Prostate gland (tissue), 2 donors: ENCODE results near the gene ZNF879. TPM values are rescaled to one million over a fixed set of nuclear protein-coding genes. Genes with fewer than 3 reads are reported as not detected.

Experiments
- DNase-seq: peaks from one replicate; pipeline ENCODE4 v3.0.0-alpha.2; 2019; ENCODE audit warnings: low spot score
- H3K27ac ChIP-seq, 2 donors: fragments of 200-600 bp; sonication (generic); 2 replicates each; pipeline ENCODE4 v1.5.1; 2017 to 2019
- H3K27me3 ChIP-seq: fragments of 200-600 bp; sonication (generic); replicated peaks from 2 replicates; pipeline ENCODE4 v1.5.1; 2019; ENCODE audit not compliant: insufficient read depth
- H3K36me3 ChIP-seq, 2 donors: fragments of 200-600 bp; sonication (generic); 1 replicate in 1 of 2; 2 replicates in 1 of 2; pipeline versions ENCODE4 v1.5.1 to v1.8.1; 2017 to 2019
- H3K4me1 ChIP-seq: fragments of 200-600 bp; sonication (generic); replicated peaks from 2 replicates; pipeline ENCODE4 v1.5.1; 2019
- H3K4me3 ChIP-seq, 2 donors: fragments of 200-600 bp; sonication (generic); 2 replicates each; pipeline ENCODE4 v1.5.1; 2017 to 2019
- H3K9me3 ChIP-seq: fragments of 200-600 bp; sonication (generic); 2 replicates; pipeline ENCODE4 v1.5.1; 2017
- CTCF ChIP-seq, 4 experiments: fragments of 200-600 bp in 2 of 4; fragments of 450-650 bp in 2 of 4; sonication (generic) in 2 of 4; IDR thresholded peaks; 1 replicate in 3 of 4; 2 replicates in 1 of 4; pipeline ENCODE4 v1.5.1; 2016 to 2019; ENCODE audit warnings: antibody characterized with exemption in 4 of 4, mild to moderate bottlenecking in 2 of 4, moderate library complexity in 2 of 4
- POLR2A ChIP-seq: fragments of 450-650 bp; IDR thresholded peaks from one replicate; pipeline ENCODE4 v1.6.1; 2016; ENCODE audit warnings: antibody characterized with exemption, mild to moderate bottlenecking
- POLR2AphosphoS5 ChIP-seq: sonication (generic); formaldehyde crosslinking; IDR thresholded peaks from one replicate; pipeline ENCODE4 v1.6.1; 2017; ENCODE audit warnings: antibody characterized with exemption
- WGBS: methylation state at CpG from one replicate; pipeline ENCODE4 v1.1.5; 2018; 5-methylcytosine and 5-hydroxymethylcytosine counted together
- intact Hi-C: fragments of 100-400 bp; cut with DNase I; formaldehyde crosslinking; loops from one replicate; pipeline ENCODE4 v1.14.2; 2022
- total RNA-seq, 2 donors: library from RNA; depleted of rRNA; stranded (reverse); fragments of >200 nt; gene quantifications; one replicate each; pipeline ENCODE4 v1.1.0, GENCODE V29; 2016

ZNF879 gene
- total RNA-seq, 2 donors from 2014 or later = 6.6 to 18.1 TPM

GRCh38 chr5:179054036-179054785 is 30.6 kb downstream of the ZNF879 start:
- no peaks in the 10 kb centered on the region for H3K9me3 ChIP-seq

GRCh38 chr5:179054876-179055275 is 31.3 kb downstream of the ZNF879 start:
- Histone ChIP-seq H3K4me3 (no peak overlapping the region), H3K27ac (no peak overlapping the region), H3K9me3 (no peaks in the 10 kb centered on the region), H3K36me3 (no peaks in the 10 kb centered on the region), H3K4me1 (no peaks in the 10 kb centered on the region), H3K27me3 (no peaks in the 10 kb centered on the region)
- WGBS = 84% methylated on average over 10 of the region's 10 CpGs
- intact Hi-C loops = no loop called here
- TF ChIP-seq CTCF (IDR thresholded peaks at IDR 0.05) = no peak
- TF ChIP-seq POLR2AphosphoS5 = no peak
- TF ChIP-seq POLR2A = no peak
- DNase-seq = no peak

More at GRCh38 chr5:179054036-179054785, 30.6 kb downstream of the ZNF879 start:
- no peak overlapping the region for H3K27ac ChIP-seq
- no peaks in the 10 kb centered on the region for H3K4me1 ChIP-seq
- WGBS = 88% methylated on average over 15 of the region's 15 CpGs
- no peaks in the 10 kb centered on the region for H3K36me3 ChIP-seq
- H3K27me3 ChIP-seq = no peaks in the 10 kb centered on the region
- TF ChIP-seq CTCF (IDR thresholded peaks at IDR 0.05) (no peak), POLR2AphosphoS5 (no peak), POLR2A (no peak)
- DNase-seq = no peak
- H3K4me3 ChIP-seq = no peak overlapping the region
- intact Hi-C loops = no loop called here

- no peaks in the 10 kb centered on the region for H3K36me3 ChIP-seq
- no peak overlapping the region for H3K27ac ChIP-seq
- H3K4me1 ChIP-seq = no peaks in the 10 kb centered on the region
- TF ChIP-seq POLR2A (no peak), CTCF (IDR thresholded peaks at IDR 0.05) (no peak), POLR2AphosphoS5 (no peak)
- no peak overlapping the region for H3K4me3 ChIP-seq
- intact Hi-C loops = no loop called here
- no peaks in the 10 kb centered on the region for H3K27me3 ChIP-seq
- WGBS = 42% methylated on average over 3 of the region's 3 CpGs
- H3K9me3 ChIP-seq = no peaks in the 10 kb centered on the region
- no peak for DNase-seq
Observed at GRCh38 chr5:179055436-179055835, 31.8 kb downstream of the ZNF879 start.

- DNase-seq = no peak
- Histone ChIP-seq H3K27ac (no peak overlapping the region), H3K4me1 (no peaks in the 10 kb centered on the region), H3K36me3 (no peaks in the 10 kb centered on the region), H3K4me3 (no peak overlapping the region), H3K9me3 (no peaks in the 10 kb centered on the region), H3K27me3 (no peaks in the 10 kb centered on the region)
- TF ChIP-seq CTCF (IDR thresholded peaks at IDR 0.05) = no peak
- intact Hi-C loops = no loop called here
- 59% methylated on average over 9 of the region's 9 CpGs for WGBS
Observed at GRCh38 chr5:179055841-179056240, 32.2 kb downstream of the ZNF879 start.
